IMR-90 (cell line): ENCODE data around the gene CLCF1. TPM values are rescaled to one million over a fixed set of nuclear protein-coding genes. Genes with fewer than 3 reads are reported as not detected.

Experiments used
- ATAC-seq: fragments of 200-7000 bp; cut with Tn5 transposase; 2 replicates; pipeline ENCODE4 v1.9.1; 2020; ENCODE audit warnings: low read depth, mild to moderate bottlenecking, moderate library complexity
- BruUV-seq: library from RNA; stranded (reverse); fragments of 400-500 nt; replicated peaks from 2 replicates; lab custom pipeline; 2021; lab: Mats Ljungman, UMichigan
- CTCF ChIA-PET: fragments of 300-600 bp; formaldehyde crosslinking; extraction: SDS; loops from one replicate; lab custom pipeline; 2021; ENCODE audit warnings: antibody characterized with exemption; lab: Yijun Ruan, JAX
- POLR2A ChIA-PET: fragments of 300-600 bp; sonication (Branson Sonifier 250); formaldehyde crosslinking; loops from one replicate; lab custom pipeline; 2022; ENCODE audit warnings: antibody characterized with exemption; ENCODE audit not compliant: unreplicated experiment; lab: Charles Lee
- DNase-seq: peaks from one replicate; pipeline ENCODE4 v3.0.0; 2013
- H2AFZ ChIP-seq: replicated peaks from 2 replicates; pipeline ENCODE3; 2013; ENCODE audit warnings: low read length, mild to moderate bottlenecking; ENCODE audit not compliant: poor library complexity
- H2AK5ac ChIP-seq: 2 replicates; pipeline ENCODE4 v1.6.1; 2013; ENCODE audit warnings: low read depth, low read length, inconsistent platforms
- H2AK9ac ChIP-seq: replicated peaks from 2 replicates; pipeline ENCODE3; 2013; ENCODE audit warnings: mild to moderate bottlenecking, low read depth, low read length, moderate library complexity; ENCODE audit not compliant: poor library complexity
- H2BK120ac ChIP-seq: 2 replicates; pipeline ENCODE4 v1.6.1; 2013; ENCODE audit warnings: low read depth, low read length, inconsistent platforms
- H2BK15ac ChIP-seq: 3 replicates; pipeline ENCODE4 v1.6.1; 2013; ENCODE audit warnings: low read depth, low read length, inconsistent platforms
- H2BK20ac ChIP-seq: 2 replicates; pipeline ENCODE4 v1.6.1; 2013; ENCODE audit warnings: low read depth, mild to moderate bottlenecking, inconsistent platforms, low read length, moderate library complexity
- H2BK5ac ChIP-seq: 2 replicates; pipeline ENCODE4 v1.6.1; 2013; ENCODE audit warnings: mild to moderate bottlenecking, low read depth, low read length, inconsistent platforms; ENCODE audit not compliant: poor library complexity, severe bottlenecking
- H3K14ac ChIP-seq: replicated peaks from 2 replicates; pipeline ENCODE4 v1.6.1; 2013; ENCODE audit warnings: low read depth, low read length, inconsistent platforms
- H3K18ac ChIP-seq: 2 replicates; pipeline ENCODE4 v1.6.1; 2013; ENCODE audit warnings: low read depth, low read length, control low read depth
- H3K23ac ChIP-seq: 2 replicates; pipeline ENCODE4 v1.6.1; 2013; ENCODE audit warnings: low read depth, low read length, inconsistent platforms
- H3K27ac ChIP-seq: 2 replicates; pipeline ENCODE4 v1.5.1; 2013; ENCODE audit warnings: mild to moderate bottlenecking, control low read depth, low read length; ENCODE audit not compliant: insufficient read depth
- H3K27me3 ChIP-seq: 2 replicates; pipeline ENCODE4 v1.6.1; 2013; ENCODE audit warnings: low read length; ENCODE audit not compliant: control insufficient read depth, insufficient read depth
- H3K36me3 ChIP-seq: 2 replicates; pipeline ENCODE4 v1.6.1; 2013; ENCODE audit warnings: low read length, mixed read lengths; ENCODE audit not compliant: control insufficient read depth, insufficient read depth
- H3K4ac ChIP-seq: 2 replicates; pipeline ENCODE4 v1.6.1; 2013; ENCODE audit warnings: low read depth, low read length, inconsistent platforms
- H3K4me1 ChIP-seq: 2 replicates; pipeline ENCODE4 v1.6.1; 2013; ENCODE audit warnings: low read length, mixed read lengths; ENCODE audit not compliant: control insufficient read depth, insufficient read depth
- H3K4me2 ChIP-seq: 2 replicates; pipeline ENCODE4 v1.6.1; 2013; ENCODE audit warnings: low read depth, mild to moderate bottlenecking, control low read depth, low read length, moderate library complexity
- H3K4me3 ChIP-seq: 2 replicates; pipeline ENCODE4 v1.5.1; 2013; ENCODE audit warnings: low read depth, mild to moderate bottlenecking, control low read depth, low read length, moderate library complexity; ENCODE audit not compliant: insufficient read depth
- H3K56ac ChIP-seq: 2 replicates; pipeline ENCODE4 v1.6.1; 2013; ENCODE audit warnings: low read length, inconsistent platforms; ENCODE audit not compliant: insufficient read depth; ENCODE audit errors: extremely low read depth
- H3K79me1 ChIP-seq, 2 experiments: 2 replicates each; pipeline ENCODE4 v1.6.1; 2013; ENCODE audit warnings: low read length in 2 of 2, inconsistent platforms in 1 of 2, low read depth in 1 of 2
- H3K9ac ChIP-seq: 2 replicates; pipeline ENCODE4 v1.6.1; 2013; ENCODE audit warnings: low read depth, low read length, control low read depth
- H3K9me1 ChIP-seq: 2 replicates; pipeline ENCODE4 v1.6.1; 2013; ENCODE audit warnings: low read length, inconsistent platforms; ENCODE audit not compliant: insufficient read depth
- H3K9me3 ChIP-seq: 2 replicates; pipeline ENCODE4 v1.6.1; 2013; ENCODE audit warnings: low read length; ENCODE audit not compliant: control insufficient read depth, insufficient read depth
- H4K20me1 ChIP-seq: 2 replicates; pipeline ENCODE4 v1.6.1; 2013; ENCODE audit warnings: low read length, inconsistent platforms; ENCODE audit not compliant: insufficient read depth
- H4K5ac ChIP-seq: 2 replicates; pipeline ENCODE4 v1.6.1; 2013; ENCODE audit warnings: mild to moderate bottlenecking, low read depth, low read length, control low read depth
- H4K8ac ChIP-seq, 2 experiments: 2 replicates each; pipeline ENCODE4 v1.6.1; 2013; ENCODE audit warnings: low read depth in 2 of 2, low read length in 2 of 2, control low read depth in 1 of 2, inconsistent platforms in 1 of 2
- H4K91ac ChIP-seq: 2 replicates; pipeline ENCODE4 v1.6.1; 2013; ENCODE audit warnings: low read depth, low read length, inconsistent platforms; ENCODE audit not compliant: insufficient read depth
- BHLHE40 ChIP-seq: fragments of 150-350 bp; IDR thresholded peaks from 2 replicates; pipeline ENCODE4 v1.6.1; 2016; ENCODE audit warnings: mild to moderate bottlenecking, low read depth, low read length
- CEBPB ChIP-seq: IDR thresholded peaks from 2 replicates; pipeline ENCODE4 v1.6.1; 2012; ENCODE audit warnings: low read depth, low read length, improper control_type of control experiment
- CHD1 ChIP-seq: IDR thresholded peaks from 2 replicates; pipeline ENCODE4 v1.6.1; 2012; ENCODE audit warnings: low read depth, low read length, improper control_type of control experiment
- ELK1 ChIP-seq: fragments of 150-350 bp; IDR thresholded peaks from 2 replicates; pipeline ENCODE4 v1.6.1; 2016; ENCODE audit warnings: low read depth, mild to moderate bottlenecking, low read length, moderate library complexity, borderline replicate concordance
- FOS ChIP-seq: fragments of 150-350 bp; IDR thresholded peaks from 2 replicates; pipeline ENCODE4 v1.6.1; 2016; ENCODE audit warnings: low read depth, low read length
- MAFK ChIP-seq: IDR thresholded peaks from 2 replicates; pipeline ENCODE4 v1.6.1; 2012; ENCODE audit warnings: low read depth, low read length, improper control_type of control experiment
- MAZ ChIP-seq: IDR thresholded peaks from 2 replicates; pipeline ENCODE4 v1.6.1; 2012; ENCODE audit warnings: low read depth, mild to moderate bottlenecking, low read length, improper control_type of control experiment, moderate library complexity, borderline replicate concordance
- MXI1 ChIP-seq: IDR thresholded peaks from 2 replicates; pipeline ENCODE4 v1.6.1; 2012; ENCODE audit warnings: low read depth, mild to moderate bottlenecking, low read length, moderate library complexity, borderline replicate concordance
- NFE2L2 ChIP-seq: fragments of 150-350 bp; IDR thresholded peaks from 2 replicates; pipeline ENCODE4 v1.6.1; 2016; ENCODE audit warnings: low read depth, mild to moderate bottlenecking, low read length
- POLR2A ChIP-seq: IDR thresholded peaks from 2 replicates; pipeline ENCODE4 v1.6.1; 2012; ENCODE audit warnings: mild to moderate bottlenecking, low read depth, low read length
- RAD21 ChIP-seq: IDR thresholded peaks from 2 replicates; pipeline ENCODE4 v1.6.1; 2012; ENCODE audit warnings: low read length, improper control_type of control experiment
- RCOR1 ChIP-seq: IDR thresholded peaks from 2 replicates; pipeline ENCODE4 v1.6.1; 2012; ENCODE audit warnings: mild to moderate bottlenecking, low read length, improper control_type of control experiment; ENCODE audit not compliant: insufficient replicate concordance
- RFX5 ChIP-seq: IDR thresholded peaks from 2 replicates; pipeline ENCODE4 v1.8.0; 2012; ENCODE audit warnings: low read depth, mild to moderate bottlenecking, low read length, moderate library complexity
- SMC3 ChIP-seq: fragments of 150-350 bp; IDR thresholded peaks from 2 replicates; pipeline ENCODE4 v1.6.1; 2016; ENCODE audit warnings: low read depth, mild to moderate bottlenecking, antibody characterized with exemption, low read length, moderate library complexity
- USF2 ChIP-seq: fragments of 150-350 bp; IDR thresholded peaks from 2 replicates; pipeline ENCODE4 v1.6.1; 2017; ENCODE audit warnings: mild to moderate bottlenecking, antibody characterized with exemption, low read length, low read depth
- WGBS, 2 experiments: methylation state at CpG; one replicate each; pipeline versions ENCODE4 v1.1.5 to v1.1.7; 2013; ENCODE audit warnings: missing lambda C conversion rate in 2 of 2; ENCODE audit not compliant: insufficient read length in 1 of 2; ENCODE audit errors: extremely low coverage in 2 of 2; 5-methylcytosine and 5-hydroxymethylcytosine counted together
- dilution Hi-C: fragments of 300-500 bp; cut with HindIII; formaldehyde crosslinking; loops from one replicate; pipeline ENCODE4 v1.14.3; 2018; ENCODE audit warnings: low sequenced_read_pairs; ENCODE audit not compliant: unreplicated experiment
- in situ Hi-C: fragments of 300-500 bp; cut with MboI; formaldehyde crosslinking; loops from 3 replicates; pipeline ENCODE4 v1.14.3; 2019; ENCODE audit warnings: low sequenced_read_pairs, inconsistent platforms, mixed read lengths
- intact Hi-C: fragments of 100-400 bp; cut with micrococcal nuclease; formaldehyde crosslinking; loops from 2 replicates; pipeline ENCODE4 v1.10.0; 2022
- polyA plus RNA-seq, 3 experiments: library from polyadenylated mRNA; depleted of rRNA; stranded (reverse); fragments of >200 nt; gene quantifications; 2 replicates each; pipeline ENCODE4 v1.2.3, GENCODE V29; 2012; ENCODE audit warnings: low replicate concordance in 1 of 3
- total RNA-seq: library from RNA; depleted of rRNA; stranded (reverse); fragments of >200 nt; gene quantifications from 2 replicates; pipeline ENCODE4 v1.2.3, GENCODE V29; 2012
- TF ChIP-seq, protein P1 (sequence below): conservative IDR thresholded peaks from 2 replicates; pipeline ENCODE4 v1.5.1; 2012; ENCODE audit warnings: mild to moderate bottlenecking, low read depth, low read length, improper control_type of control experiment

Gene CLCF1
- total and polyA plus RNA-seq, 2 of the 4 experiments (the other 2 are of a cell fraction) = 5.6 to 27.8 TPM

- H3K27ac ChIP-seq = no peak overlapping the region
- no peak overlapping the region for H2AK5ac ChIP-seq
- H4K5ac ChIP-seq = no peak overlapping the region
- H4K91ac ChIP-seq = no peak overlapping the region
- H3K23ac ChIP-seq = no peak overlapping the region
- dilution Hi-C loops (no loop called here), in situ Hi-C loops (no loop called here), intact Hi-C loops (no loop called here)
- H3K14ac ChIP-seq = no peak overlapping the region
- ChIA-PET POLR2A (interaction anchor here (0.6 kb wide), 1 partner anchor 10 kb away, joined by 5 read pairs; no protein-coding TSS in a partner anchor), CTCF (interaction anchor here (0.6 kb wide), 1 partner anchor 38 kb away, joined by 3 read pairs; no protein-coding TSS in a partner anchor)
- ATAC-seq = no peak
- H3K9me1 ChIP-seq = no peaks in the 10 kb centered on the region
- no peaks in the 10 kb centered on the region; the same call in 1 of the 2 replicates for H4K20me1 ChIP-seq
- H2BK120ac ChIP-seq = no peak overlapping the region
- no peak overlapping the region for H3K18ac ChIP-seq
- H3K4me1 ChIP-seq = peaks cover 2% of the 10 kb centered on the region
- DNase-seq = no peak
- no peak overlapping the region for H3K9ac ChIP-seq
- no peak overlapping the region for H2AK9ac ChIP-seq
- no peak for TF ChIP-seq BHLHE40
- no peak for TF ChIP-seq RCOR1
- TF ChIP-seq USF2 = no peak
- TF ChIP-seq NFE2L2 = no peak
- TF ChIP-seq RFX5 = no peak
- TF ChIP-seq CHD1 = no peak
- no peak for TF ChIP-seq ELK1
- TF ChIP-seq FOS = no peak
- no peak for TF ChIP-seq RAD21
- TF ChIP-seq POLR2A = no peak
- TF ChIP-seq CEBPB = no peak
- no peak for TF ChIP-seq MXI1
- no peak for TF ChIP-seq MAFK
- TF ChIP-seq SMC3 = no peak
- TF ChIP-seq MAZ = no peak
- TF ChIP-seq, protein P1, sequence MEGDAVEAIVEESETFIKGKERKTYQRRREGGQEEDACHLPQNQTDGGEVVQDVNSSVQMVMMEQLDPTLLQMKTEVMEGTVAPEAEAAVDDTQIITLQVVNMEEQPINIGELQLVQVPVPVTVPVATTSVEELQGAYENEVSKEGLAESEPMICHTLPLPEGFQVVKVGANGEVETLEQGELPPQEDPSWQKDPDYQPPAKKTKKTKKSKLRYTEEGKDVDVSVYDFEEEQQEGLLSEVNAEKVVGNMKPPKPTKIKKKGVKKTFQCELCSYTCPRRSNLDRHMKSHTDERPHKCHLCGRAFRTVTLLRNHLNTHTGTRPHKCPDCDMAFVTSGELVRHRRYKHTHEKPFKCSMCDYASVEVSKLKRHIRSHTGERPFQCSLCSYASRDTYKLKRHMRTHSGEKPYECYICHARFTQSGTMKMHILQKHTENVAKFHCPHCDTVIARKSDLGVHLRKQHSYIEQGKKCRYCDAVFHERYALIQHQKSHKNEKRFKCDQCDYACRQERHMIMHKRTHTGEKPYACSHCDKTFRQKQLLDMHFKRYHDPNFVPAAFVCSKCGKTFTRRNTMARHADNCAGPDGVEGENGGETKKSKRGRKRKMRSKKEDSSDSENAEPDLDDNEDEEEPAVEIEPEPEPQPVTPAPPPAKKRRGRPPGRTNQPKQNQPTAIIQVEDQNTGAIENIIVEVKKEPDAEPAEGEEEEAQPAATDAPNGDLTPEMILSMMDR = no peak
- no peak overlapping the region for H2BK15ac ChIP-seq
- no peak overlapping the region for H3K4me2 ChIP-seq
- H3K56ac ChIP-seq = no peak overlapping the region
- H3K36me3 ChIP-seq = no peaks in the 10 kb centered on the region
- H4K8ac ChIP-seq = no peak overlapping the region
- H3K4me3 ChIP-seq = no peak overlapping the region
- no peak overlapping the region for H2AFZ ChIP-seq
- WGBS, 2 experiments = 80% methylated on average over 1 of the region's 4 CpGs; no CpG with 5 or more reads in 1 of the 2 experiments
- no peaks in the 10 kb centered on the region for H3K27me3 ChIP-seq
- no peak overlapping the region for H2BK20ac ChIP-seq
- H3K9me3 ChIP-seq = peaks cover 2% of the 10 kb centered on the region; the same call in 1 of the 2 replicates
- H2BK5ac ChIP-seq = no peak overlapping the region
- no TSS peak for BruUV-seq
- no peaks in the 10 kb centered on the region for H3K79me1 ChIP-seq
- H3K4ac ChIP-seq = no peak overlapping the region
Observed at GRCh38 chr11:67344264-67344663, 29.1 kb downstream of the CLCF1 start.
